Spleen (tissue), 7 donors: Measurements from ENCODE around the gene OPRL1.

Experiments used
- CTCF ChIP-seq, 11 experiments: fragments of 200-600 bp in 7 of 11; fragments of 450-650 bp in 4 of 11; sonication (generic) in 4 of 11; IDR thresholded peaks in 8 of 11; conservative IDR thresholded peaks in 3 of 11; 1 replicate in 7 of 11; 2 replicates in 4 of 11; pipeline versions ENCODE4 v1.4.0 to v1.8.0; 2016 to 2021; ENCODE audit warnings: antibody characterized with exemption in 11 of 11, inconsistent platforms in 4 of 11, mild to moderate bottlenecking in 1 of 11
- POLR2A ChIP-seq, 3 donors: fragments of 450-650 bp; IDR thresholded peaks; one replicate each; pipeline ENCODE4 v1.5.1; 2017; ENCODE audit warnings: antibody characterized with exemption in 3 of 3, mild to moderate bottlenecking in 1 of 3
- POLR2AphosphoS5 ChIP-seq, 3 donors: sonication (generic); formaldehyde crosslinking; IDR thresholded peaks; one replicate each; pipeline ENCODE4 v1.5.1; 2017; ENCODE audit warnings: antibody characterized with exemption in 3 of 3
- donor health status: DM: no; HTN: no; CAD: no; lungs with moderate emphysema.
- donor health status: DM: no; HTN: no; CAD: no.
- donor health status: DM: no; HTN: no; CAD: no.

GRCh38 chr20:64099086-64099786, 19.4 kb downstream of the OPRL1 start:
- TF ChIP-seq POLR2A (IDR thresholded peaks at IDR 0.05): no peak
- TF ChIP-seq CTCF (IDR thresholded peaks at IDR 0.05 in 8 of 11, conservative IDR thresholded peaks at IDR 0.05 in 3 of 11): no peak
- TF ChIP-seq POLR2AphosphoS5 (IDR thresholded peaks at IDR 0.05): no peak
